CD4-positive, alpha-beta T cell treated with Interleukin-17A for 1 hour (primary cell): Measurements from ENCODE around the gene ATP2B3.

Source experiments
- DNase-seq: peaks from one replicate; pipeline ENCODE4 v3.0.0-alpha.2; 2020

Gene ATP2B3

DNA sequence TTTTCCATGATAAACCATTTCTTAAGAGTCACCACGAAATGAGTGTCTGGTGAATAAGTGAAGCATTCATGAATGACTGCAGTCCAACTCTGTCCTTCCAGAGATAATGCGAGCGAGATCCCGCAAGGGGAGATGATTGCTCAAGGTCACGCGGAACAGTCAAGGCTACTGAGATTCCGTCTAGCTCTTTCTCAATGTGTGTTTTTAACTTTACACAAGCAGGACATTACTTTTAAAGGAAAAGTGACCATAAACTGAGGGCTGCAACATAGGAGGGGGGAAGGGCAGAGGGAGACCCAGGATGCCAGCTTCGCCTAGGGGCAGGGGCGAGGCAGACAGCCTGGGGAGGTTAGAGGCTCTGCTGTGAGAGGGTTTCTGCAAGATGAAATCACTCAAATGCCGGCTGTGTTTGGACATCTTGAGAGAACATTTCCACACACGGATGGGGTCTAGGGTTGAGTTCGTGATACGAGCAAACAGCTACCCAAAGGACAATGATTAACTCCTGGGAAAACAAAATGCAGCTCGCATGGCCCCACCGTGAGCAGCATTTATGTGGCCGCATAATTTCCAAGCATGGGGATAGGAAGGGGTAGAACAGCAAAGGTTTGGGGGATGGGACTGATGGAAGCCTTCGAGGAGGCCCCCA is 105.3 kb downstream of the ATP2B3 start:
- no peak for DNase-seq

DNA sequence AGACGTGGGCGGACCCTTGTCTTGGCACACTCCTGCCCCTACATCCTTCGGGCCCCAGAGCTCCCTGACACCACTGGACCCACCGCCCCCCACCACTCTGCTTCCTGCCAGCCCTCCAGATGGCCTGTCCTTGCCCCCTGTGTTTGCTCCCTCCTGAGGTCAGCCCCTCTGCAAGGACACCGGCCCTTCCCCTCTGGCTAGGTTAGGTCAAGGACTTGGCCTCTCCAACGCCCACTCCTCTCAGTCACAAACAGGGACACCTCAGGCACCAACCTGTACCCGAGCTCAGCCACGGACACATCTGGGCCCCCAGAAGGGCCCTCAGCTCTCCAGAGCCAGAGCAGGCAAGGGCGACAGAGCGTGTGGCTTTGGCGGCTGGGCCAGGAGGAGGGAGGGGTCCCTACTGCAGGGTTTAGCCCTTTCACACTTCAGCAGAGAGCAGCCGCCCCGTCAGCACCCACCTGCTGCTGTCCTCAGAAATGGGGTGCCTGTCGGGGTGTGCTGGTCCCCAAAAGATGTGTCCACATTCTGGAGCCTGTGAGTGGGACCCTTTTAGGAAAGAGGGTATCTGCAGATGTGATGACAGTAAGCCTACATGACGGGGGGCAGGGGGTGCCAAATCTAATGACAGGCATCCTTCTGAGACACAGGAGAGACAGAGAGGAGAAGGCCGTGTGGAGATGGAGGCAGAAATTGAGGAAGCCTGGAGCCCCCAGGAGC is 106.0 kb downstream of the ATP2B3 start:
- no peak for DNase-seq

DNA sequence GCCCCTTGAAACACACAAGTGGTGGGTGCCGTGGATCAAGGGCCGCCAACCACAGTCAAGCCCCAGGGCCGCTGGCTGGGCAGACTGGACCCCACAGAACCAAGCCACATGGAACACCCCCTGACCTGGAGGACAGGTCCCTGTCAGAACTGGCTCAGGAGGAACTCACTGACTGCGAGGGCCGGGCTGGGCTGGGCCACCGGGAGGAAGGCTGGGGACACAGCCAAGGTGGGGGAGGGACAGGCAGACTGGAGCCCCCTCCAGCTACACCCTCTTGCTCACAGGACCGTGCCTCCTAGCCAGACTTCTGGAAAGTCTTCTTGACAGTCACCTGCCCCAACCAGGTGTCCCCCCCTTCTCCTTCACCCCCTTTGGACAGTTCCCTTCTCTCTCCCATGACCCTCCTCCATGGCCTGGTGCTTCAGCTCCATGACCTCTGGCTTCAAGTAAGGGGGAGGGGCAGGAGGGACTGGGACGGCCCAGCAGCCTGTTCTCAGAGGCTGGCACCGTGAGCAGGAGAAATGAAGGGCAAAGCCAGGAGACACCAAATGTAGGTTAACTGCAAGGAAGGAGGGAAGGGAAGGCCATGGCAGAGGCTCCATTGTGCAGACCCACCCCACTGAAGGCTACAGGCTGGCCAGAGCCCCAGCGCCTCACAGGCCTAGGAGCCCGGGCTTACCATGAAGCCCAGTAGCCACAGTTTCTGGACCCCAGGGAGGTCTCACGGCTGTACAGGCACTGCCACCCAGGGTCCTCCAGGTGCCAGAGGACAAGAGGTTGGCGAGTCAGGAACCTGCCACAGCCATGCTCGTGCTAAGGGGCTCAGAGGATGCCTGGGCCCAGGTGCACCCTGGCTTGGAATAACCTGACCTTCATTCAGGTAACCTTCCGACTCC is 107.0 kb downstream of the ATP2B3 start:
- no peak for DNase-seq

DNA sequence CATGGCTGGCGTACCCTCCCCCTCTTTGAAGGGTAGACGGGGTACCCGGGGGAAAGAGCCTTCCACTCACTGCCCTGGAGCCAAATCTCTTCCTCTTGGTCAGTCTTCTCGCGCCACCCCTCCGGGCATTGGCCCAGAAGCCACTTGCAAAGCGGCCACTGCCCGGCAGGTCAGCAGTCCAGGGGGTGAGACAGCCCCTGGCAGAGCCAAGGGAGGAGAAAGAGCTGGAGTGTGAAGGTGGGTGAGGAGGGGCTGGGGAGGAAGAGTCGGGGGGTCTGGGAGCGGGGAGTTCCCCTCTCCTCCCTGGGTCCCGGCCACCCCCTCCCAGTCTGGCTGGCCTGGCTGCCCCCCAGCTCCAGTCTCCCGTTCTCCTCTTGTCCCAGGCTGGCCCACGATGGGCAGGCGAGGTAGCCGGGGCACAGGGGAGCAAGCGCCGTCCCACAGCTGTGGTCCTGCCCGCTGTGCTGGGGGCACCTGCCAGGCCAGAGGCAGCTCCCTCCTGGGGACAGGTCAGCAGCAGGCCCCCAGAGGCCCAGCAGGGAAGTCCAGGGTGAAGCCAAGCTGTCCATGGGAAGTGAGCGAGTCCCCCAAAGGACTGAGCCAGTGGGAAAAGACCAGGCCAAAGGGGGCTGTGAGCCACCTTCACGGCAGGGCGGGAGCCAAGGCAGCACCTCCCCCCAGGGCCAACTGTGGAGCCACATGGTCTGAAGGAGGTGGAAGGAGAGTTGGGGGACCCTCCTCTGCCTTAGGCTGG is 108.0 kb downstream of the ATP2B3 start:
- DNase-seq = no peak

DNA sequence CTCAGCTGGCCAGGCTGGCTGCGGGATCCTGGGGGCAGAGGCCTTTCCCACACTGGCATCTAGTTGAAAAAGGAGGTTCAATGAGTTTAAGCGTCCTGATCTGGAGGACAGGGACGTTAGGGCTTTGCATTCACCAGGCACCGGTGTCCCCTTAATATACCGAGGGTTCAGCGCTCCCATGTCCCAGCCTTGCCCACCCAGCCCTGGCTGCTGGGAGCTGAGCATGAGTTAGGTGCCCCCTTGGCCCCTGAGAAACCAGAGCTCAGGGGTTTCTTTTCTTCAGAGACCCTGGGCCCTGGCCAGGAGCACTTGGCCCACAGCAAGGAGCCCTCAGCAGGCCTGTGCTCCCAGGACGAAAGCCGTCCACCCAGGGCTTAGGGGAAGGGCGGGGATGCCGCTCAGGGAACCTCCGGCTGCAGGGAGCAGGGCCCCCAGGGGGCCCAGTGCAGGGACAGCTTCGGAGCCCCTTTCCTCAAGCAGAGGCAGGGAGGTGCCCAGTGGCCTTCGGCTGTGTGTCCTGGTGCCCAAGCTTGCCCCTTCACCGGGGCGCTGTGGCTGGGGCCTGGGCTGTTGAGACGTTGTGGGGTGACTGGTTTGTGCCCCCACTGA is 108.7 kb downstream of the ATP2B3 start:
- no peak for DNase-seq

DNA sequence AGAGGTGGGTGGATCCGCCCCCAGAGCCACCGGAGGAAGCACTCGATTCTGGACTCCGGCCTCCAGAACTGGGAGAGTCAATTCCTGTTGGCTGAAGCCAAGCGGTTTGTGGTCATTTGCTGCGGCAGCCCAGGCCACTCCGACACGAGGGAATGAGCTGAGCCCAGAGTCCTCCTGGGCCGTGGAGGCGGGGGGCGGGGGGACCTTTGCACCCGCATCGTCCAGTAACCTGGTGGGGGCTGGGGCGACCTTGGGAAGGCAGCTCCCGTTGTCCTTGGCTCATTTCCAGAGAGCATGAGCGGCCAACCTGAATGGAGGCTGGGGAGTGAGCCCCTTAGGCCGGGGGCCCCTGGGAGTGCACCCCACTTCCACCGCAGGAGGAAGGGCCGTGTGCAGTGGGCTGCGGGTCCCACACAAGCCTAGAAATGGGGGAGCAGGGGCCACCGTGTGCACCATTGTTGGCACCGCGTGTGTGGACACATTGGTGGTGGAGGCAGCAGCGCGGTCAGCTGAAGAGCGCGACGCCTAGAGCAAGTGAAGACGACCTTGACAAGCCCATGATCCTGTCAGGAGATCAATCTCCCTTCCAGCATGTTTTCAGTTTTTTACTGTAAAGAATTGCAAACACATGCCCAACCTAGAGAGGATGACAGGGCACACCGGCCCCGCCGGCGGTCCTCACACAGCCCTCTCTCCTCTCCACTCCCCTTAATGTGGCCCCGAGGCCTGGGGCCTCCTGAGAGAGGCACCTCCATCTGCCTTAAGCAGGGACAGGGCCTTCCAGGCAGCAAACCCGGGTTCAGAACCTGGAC is 109.6 kb downstream of the ATP2B3 start:
- no peak for DNase-seq

DNA sequence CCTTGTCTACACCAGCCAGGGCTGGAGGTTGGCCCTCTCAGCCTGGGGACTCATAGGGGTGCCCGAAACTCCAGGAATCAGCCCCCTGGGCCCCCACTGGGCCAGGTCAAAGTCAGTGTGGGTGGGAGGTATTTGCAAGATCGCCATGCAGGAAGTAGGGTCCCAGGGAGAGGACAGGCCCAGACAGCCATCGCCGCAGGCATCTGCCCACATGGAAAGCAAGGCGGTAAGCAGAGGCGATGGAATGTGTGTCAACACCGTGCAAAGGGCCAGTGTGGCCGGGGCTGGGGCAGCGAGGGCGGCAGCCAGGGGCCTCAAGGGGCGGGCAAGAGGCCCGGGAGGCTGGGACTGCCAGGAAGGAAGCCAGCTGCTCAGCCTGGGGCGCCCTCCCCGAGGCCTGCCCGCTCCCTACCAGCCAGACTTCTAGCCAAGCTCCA is 110.3 kb downstream of the ATP2B3 start:
- DNase-seq = no peak

DNA sequence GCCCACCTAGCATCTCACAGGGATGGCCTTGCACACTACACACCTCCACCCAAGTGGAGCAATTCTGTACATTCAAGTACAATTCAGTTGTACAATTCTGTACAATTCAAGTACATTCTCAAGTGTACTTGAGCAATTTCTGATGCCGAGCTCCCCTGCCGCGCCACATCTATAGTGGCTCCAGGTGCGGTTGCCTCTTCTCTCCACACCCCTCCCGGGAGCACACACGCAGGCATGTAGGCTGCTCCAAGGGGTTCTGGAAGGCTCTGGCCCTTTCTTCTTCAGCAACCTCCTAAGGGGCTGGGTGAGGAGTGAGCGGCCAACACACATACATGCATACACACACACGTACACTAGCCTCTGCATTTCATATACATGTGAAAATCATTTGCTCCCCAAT is 110.7 kb downstream of the ATP2B3 start:
- DNase-seq = no peak

DNA sequence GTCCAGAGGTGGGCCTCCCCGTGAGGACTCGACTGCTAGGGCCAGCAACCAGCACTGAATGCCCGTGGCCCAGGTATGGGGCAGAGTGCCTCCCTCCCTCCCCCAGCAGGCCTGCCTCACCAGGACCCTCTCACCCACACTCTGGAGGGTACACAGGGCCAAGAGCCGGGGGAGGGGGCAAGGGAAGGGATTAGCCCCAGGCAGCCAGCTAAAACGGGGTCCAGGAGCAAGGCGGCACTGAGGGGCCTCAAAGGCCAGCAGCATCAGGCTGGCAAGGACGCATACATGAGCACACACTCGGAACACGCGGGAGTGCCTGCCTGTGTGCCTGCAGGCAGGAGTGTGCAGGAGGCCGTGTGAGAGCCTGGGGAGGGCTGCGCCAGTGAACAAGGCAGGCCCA is 111.2 kb downstream of the ATP2B3 start:
- no peak for DNase-seq

DNA sequence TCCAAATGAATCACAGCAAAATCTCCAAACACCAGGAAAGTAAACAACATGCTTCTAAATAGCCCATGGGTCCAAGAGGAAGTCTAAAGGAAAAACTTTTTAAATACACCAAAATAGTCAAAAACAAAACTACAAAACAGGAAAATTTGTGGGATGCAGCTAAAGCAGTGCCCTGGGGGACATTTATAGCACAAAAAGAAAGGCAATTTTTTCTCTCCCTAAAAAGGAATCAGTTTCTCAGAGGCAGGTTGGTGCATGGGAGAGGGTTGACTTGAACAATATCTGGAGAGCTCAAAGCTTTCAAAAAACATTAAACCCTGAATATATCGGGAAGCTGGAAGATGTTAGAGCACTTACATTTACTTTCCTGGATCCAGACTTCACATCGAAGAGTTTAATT is 113.9 kb downstream of the ATP2B3 start:
- no peak for DNase-seq

DNA sequence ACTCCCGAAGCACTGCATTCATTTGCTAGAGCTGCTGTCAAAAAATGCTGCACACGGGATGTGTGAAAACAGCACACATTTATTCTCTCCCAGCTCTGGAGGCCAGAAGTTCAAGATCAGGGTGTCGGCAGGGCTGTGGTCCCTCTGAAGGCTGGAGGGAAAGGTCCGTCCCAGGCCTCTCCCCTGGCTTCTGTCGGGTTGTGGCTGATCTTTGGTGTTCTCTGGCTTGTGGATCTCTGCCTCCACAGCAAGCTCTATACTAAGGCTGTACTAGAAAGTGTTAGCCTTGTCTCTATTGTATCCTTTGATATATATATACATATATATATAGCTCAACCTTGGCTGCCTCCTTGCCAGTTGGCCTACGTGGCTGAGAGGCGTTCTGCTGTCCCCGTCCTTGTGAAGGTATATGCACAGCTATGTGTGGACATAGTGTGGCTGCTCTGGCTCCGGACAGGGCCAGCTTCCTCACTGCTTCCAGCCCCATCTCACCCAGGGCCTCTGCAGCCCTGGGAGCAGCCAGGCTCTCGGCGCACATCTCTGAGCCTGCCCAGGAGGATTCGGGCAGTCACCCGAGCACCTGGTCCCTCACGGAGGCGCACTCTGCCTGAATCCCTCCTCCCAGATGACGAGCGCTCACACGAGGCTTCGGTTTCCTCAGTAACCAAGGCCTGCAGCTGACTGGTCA is 114.6 kb downstream of the ATP2B3 start:
- DNase-seq = no peak
